Stimulated activated CD4-positive, alpha-beta T cell treated with anti-CD3 and anti-CD28 coated beads, Interleukin-1b, Interleukin-23, amount 100 ng/mL, for 48 hours (primary cell): ENCODE results near the gene COPZ1.
A peak's percentile ranks its signal among the peaks of the same experiment; 100 is the strongest.

ENCODE experiments used
- DNase-seq: peaks from one replicate; pipeline ENCODE4 v3.0.0-alpha.2; 2020

Gene COPZ1

DNA sequence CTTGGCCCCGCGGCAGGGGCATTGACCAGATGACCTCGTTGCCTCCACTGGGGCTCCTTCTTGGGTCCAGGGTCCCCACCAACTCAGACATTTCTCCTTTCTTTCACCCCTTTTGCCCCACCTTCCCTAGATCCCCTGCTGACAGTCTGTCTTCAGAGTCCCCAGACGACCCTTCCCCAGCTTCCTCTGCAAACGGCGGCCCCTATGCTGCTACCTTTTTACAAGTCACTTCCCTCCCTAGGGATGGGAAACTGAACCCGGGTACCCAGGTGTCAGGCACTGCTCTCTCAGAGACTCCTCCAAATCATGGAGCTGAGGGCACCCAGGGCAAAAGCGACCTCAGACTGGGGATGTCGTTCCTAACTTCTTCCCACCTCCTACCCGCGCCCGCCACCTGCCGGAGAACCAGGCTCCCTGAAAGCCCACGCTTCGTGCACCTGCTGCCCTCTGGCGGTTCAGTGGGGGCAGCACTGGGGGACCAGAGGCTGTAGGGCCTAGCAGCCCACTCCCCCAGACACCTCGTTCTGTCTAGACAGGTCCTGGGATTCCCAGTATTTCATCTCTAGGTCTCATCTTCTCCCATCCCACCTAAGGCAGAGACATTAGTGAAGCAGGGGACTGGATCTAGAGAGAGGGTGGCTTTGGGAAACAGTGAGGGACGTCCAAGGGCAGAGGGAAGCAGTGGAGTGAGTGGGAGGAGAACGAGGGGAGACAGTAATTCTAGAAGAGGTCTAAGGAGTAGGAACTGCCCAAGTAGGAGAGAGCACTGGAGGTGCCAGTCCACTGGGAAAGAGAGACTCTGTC is 54.7 kb downstream of the COPZ1 start:
- peak; percentile 89 for DNase-seq

DNA sequence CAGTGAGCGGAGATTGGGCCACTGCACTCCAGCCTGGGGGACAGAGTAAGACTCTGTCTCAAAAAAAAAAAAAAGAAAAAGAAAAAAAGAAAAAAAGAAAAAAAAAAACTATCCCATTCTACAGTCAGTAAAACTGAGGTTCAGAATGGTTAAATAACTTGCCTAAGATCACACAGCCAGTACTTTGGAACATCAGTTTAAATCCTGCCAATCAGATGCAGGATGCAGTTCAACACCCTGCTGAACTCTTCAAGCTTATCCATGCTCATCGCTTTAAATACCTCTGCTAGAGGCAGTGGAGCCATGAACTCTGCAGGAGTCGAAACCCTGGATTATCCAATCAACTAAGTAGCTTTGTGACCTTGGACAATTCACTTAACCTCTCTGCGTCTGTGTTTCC is 56.2 kb downstream of the COPZ1 start:
- no peak for DNase-seq

DNA sequence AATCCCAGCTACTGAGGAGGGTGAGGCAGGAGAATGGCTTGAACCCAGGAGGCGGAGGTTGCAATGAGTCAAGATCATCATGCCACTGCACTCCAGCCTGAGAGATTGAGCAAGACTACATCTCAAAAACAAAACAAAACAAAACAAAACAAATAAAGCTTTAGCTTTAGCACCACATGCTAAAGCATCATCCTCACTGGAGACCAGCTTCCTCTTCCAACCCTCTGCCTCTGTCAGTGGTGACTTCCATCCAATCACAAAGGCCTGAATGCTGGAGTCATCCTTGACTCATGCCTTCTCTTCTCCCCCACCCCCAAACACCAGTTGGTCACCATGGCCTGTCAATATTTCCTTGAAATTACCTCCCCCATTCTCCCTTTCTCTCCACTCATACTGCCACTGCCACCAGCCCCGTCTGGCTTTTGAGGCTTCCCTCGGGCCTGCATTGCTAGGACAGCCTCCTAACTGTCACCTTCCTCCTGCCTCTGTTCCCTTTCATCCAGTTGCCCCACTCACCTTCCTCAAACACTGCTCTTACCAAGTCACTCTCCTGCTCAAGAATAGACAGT is 58.2 kb downstream of the COPZ1 start:
- peak; percentile 68 for DNase-seq

DNA sequence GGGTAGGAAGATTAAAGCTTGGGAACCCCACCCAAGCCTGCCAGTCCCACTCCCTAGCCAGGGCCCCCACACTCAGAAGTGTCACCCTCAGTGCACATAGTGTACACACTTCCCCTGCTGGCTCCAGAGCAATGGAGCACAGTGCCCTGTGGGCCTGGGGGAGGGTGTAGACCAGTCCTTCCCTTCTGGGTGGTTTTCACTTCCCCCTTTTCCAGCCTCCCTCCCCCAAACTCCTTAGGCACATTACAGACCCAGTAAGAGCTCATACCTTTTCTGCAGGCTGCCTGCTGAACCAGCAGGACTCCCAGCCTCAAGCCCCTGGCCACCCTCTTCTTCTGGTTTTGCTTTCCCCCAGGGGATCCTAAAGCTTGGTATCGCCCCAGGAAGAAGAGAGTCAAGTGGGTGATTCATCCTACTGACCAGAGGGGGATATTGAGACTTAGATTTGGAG is 59.7 kb downstream of the COPZ1 start, which contains the start of gene ZNF385A:
ZNF385A (minus strand) TSS at position 143 of the 451 bp plus-strand sequence. CDS start 219 bp downstream, outside the sequence.
- DNase-seq: no peak

DNA sequence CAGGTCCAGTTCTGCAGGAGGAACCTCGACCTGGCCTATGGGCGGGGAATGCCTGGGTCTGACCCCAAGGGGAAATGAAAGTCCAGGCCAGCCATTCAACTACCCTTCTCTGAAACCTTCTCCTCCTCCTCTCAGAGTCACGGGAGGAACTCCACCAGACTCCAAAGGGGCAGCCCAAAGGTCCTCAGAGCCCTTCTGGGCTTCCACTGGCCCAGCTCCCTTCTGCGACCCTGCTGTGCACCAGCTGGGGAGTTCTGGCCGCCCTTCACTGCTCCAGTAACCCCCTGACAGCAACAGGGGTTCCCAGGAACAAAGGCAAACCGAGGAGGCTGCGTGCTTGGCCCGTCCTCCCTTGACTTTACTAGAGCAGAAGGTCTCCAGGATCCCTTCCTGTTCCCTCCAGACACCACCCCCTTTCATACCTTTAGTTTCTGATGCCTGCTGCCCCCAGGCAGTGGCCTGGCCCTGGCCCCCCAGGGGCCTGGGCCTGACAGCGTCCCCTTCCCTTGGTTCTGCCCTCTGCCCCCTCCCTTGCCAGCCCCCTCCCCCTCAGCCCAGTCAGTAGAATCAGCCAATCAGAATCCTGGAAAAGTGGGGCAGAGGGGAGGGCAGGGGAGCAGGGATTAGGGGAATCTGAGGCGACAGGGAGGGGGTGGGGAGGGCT is 60.5 kb downstream of the COPZ1 start:
- no peak for DNase-seq

DNA sequence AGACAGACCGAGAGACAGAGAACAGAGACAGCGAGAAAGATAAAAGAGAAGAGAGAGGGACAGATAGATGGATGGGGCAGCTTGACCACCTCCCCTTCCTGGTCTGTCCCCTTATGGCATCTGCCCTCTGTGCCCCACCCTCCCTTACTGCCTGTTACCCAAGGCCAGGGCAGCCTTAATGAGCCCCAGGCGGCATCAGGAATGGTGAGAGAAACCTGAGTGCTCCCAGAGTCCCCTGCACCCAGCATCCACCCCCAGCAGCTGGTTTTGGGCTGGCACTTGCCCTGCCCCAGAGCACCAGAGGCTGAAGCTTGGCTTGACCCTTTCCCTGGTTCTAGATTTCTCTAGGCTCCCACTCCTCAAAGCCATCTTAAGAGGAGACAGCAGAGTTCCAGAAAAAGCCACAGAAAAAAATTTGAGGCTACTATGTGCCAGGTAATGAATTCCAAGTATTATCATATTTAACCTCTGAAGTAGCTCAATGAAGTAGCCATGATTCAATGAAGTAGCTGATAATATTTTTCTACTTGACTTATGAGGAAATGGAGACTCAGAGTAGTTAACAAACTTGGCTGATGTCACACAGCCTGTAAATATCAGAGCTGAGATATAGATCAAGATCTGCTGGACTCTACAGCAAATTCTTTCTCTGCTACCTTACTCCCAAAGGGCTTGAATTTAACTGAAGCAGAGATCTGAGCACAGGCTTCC is 61.6 kb downstream of the COPZ1 start:
- DNase-seq: no peak

DNA sequence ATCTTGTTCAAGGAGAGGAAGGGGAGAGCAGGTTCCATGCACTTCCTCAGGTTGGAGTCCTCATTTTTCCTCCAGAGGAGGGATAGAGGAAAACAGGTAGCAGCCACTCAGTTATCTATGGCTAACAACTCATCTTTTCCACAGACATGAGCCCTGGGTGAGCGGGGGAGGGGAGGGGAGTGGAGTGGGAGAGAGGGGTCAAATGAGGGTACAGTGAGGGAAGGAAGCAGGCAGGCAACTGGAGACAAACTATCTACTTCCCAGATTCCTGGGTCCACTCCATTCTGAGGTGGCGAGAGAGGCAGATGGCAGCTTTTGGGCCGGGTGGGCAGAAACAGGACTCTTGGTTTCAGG is 62.2 kb downstream of the COPZ1 start:
- no peak for DNase-seq

DNA sequence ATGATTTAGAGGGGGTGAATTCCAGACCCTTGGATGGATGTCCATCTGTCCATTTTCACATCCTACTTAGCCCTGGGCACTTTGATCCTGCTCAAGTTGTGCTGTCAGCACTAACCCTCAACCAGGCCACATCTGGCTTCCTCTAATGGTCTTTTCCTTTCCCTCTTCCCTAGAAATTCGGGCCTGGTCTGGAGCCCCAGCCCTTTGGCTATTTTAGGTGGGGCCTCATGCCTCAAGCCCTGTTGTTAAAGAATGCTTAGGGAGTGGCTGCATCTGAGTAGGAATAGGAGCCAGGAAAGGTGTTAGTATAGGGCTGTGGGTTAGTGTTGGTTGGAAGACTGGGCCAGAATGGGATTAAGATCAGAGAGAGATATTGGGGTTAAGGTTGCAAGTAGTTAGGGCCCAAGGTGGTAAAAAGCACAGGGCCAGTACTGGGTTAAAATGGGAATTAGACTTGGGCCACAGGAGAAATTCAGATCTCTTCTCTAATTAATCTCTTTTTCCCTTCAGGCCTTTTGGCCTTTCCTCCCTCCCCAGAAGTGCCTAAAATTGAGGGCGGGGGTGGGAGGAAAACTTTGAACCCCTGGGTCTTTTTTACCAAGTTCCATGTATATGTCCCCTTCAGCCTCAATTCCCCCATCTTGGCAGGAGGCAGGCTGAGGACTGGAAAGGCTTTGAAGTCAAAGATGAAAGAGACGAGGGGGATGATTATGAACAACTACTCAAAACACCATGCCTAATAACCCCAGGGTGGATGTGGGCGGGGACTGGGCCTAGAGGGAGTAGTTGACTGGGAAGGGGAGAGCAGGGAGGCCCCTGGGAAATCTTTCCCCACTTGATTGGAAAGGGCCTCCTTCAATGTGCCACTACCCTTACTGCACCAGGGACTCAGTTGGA is 63.6 kb downstream of the COPZ1 start:
- no peak for DNase-seq

DNA sequence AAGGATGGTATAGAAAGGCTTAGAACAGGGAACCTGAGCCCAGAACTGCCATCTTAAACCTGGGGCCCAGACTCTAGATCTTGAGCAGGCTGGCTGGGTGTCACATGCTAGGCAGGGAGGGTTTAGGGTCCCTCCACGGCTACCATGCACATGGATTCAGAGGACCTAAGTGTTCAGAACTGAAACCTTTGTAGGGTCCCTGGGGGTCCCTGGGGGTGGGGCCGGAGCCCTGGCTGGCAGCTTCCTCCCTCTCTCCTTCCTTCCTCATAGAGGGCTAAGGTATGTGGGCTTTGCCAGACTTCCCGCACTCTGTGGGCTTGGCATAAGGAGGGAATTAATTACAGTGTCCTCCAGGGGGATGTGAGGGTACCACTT is 64.2 kb downstream of the COPZ1 start:
- no peak for DNase-seq

DNA sequence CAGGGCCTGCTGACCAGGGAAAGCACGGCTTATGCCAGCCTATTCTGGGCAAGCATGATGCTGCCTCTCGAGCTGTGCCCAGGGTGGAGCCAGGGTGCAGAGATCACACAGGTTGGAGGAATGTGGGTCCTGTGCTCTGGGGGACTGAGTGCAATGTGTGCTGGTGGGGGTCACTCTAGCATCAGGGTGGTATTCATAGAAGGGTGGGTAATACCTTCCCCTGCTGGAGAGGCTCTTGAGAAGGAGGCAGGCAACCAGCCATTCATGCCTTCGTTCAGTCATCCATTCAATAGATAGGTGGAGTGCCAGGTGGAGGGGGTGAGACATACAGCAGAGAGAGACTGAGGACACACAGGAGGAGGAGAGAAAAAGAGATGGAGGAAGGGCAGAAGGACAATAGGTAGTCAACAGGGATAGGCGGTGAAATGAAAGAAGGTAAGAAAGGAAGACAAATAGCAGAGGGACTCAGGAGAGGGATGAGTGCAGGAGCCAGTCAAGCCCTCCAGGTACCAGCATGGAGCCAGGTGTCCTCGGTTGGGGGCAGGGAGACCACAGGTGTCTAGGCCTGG is 64.8 kb downstream of the COPZ1 start:
- DNase-seq: no peak

DNA sequence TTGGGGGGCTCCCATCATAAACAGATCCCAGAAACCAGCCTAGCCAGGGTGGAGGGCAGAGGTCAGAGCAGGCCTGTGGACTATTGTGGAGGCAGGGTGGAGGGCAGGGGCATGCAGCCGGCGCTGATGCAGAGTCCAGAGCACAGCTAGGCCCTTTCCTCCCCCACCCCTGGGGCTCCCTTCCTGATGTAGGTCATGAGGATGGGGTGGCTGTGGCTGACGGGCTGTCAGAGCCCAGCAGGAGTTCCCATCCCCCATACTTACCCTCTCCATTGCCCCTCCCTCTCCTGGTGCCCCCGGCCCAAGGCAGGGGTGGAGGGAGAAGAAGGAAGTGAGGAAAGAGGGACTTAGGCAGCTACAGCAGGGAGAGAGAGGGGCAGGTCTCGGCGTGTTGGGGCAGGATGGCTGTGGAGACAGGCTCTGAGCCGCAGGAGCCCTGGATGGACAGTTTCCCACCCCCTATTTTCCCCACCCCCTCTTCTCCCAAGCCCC is 65.3 kb downstream of the COPZ1 start:
- DNase-seq: no peak

DNA sequence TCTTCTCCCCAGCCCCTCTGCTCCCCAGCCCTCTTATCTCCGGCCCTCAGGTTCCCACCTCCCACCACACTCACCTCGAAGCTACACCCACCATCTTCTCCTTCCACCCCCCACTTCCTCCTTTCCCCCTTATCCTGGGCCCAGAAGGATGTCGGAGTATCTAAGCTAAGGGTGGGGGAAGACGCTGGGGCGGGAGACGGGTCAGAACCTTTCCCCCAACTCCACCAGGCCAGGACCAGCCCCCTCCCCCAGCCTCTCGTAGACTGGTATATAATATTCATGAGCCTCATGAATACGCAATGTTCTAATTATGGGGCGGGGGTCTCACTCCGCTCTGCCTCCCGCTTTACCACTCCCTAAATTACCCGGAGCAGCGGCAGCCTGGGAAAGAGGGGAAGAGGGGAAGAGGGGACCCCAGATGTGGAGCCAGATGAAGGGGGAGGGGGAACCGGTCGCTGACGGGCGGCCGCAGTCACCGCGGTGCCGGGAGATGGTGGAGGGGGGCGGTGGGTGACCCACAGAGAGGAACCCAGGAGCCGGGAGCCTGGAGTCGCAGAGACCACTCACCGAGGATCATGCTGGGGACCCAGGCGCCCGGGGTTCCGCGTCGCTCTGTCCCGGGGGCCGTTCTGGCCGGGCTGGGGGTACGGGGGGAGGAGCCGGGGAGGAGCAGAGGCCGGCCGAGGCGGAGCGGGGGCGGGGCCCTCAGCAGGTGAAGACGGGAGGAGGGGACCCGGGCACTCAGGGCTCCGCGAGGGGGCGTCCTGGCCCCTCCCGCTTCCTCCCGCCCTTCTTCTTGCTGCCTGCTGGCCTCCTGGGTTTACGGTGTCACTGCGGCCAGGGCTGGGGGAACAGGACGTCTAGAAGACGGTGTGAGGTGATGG is 66.0 kb downstream of the COPZ1 start:
- DNase-seq: peak; percentile 55

DNA sequence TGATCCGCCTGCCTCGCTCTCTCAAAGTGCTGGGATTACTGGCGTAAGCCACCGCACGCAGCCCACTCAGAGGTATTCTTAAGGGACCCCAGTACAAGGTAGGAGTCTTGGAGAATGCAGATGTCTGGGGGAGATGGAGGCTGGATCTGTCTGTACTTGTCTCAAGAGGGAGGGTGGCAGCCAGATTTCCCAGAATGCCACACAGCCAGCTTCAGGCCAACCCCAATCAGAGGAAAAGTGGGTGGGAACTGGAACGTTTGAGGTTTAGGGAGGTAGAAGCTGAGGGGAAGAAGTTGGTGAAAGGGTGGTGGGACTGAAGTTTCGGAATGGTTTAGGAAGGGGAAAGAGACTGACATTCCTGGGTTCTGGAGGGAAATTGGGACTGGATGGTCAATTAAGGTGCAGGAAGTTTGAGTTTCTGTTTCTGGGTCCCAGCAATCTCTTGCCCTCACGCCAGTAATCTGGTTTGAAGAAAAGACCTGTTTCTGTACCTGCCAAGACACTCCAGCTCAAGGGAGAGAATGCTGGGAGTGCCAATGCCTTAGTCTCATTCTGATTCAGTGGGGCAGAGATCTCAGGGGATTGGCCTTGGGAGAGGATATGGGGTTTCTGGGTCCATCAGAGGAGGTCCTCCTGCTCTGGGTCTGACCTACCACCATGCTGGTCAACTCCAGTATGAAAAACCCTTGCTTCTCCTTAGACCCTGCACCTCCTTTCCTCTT is 67.7 kb downstream of the COPZ1 start:
- no peak for DNase-seq

DNA sequence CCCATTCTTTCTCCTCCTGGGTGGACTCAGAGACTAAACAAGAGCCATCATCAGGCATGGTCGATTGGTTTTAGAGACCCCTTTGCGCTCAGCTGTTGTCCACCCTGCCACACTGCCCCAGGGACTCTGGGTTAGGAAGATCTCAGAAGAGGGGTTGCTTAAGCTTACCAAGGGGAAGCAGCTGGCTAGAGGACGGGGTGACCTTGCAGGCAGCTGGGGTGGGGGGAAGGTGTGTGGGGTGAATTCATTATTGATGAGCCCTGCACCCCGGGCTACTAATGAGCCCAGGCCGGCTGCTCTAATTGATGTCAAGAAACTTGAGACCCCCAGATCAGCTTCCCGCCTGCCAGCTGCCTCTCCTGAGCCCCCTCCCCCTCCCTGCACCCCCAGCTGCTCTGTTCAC is 68.3 kb downstream of the COPZ1 start:
- DNase-seq: no peak

DNA sequence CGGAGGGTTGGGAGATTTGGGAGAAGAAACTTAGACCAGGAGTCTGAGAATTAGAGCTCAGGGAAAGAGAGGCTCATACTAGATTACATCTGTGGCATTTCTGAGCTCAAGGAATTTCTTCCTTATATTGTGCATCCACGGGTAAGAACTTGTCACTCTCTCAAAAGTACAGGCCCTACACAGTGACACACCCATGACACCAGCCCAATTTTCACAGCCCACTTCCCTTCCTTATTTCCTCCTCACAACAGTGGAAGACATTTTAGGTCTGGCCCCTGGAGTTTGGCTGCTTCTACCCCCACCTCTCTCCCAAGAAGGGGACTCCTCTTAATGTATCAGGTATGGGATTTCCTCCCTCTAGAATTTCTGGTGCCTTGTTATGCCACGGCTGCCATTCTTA is 68.8 kb downstream of the COPZ1 start:
- DNase-seq: no peak

DNA sequence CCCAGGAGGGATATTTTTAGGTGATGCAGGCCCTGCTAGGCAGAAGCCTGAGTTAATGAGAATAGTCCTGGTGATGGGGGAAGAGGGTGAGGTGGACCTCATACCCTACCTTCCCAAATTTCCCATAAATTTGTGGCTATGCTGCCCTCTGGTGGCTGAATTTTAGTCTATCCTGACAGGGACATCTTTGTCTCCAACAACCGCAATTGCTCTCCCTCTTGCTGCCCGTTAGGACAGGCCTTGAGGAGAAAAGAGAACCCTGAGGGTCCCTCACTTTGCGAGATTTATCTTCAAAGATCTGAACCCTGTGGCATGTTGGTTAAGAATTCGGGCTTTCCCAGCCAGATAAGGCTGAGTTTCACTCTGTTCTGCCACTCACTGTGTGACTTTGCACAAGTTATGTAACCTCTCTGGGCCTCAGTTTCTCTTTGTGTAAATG is 69.4 kb downstream of the COPZ1 start:
- peak; percentile 36 for DNase-seq

DNA sequence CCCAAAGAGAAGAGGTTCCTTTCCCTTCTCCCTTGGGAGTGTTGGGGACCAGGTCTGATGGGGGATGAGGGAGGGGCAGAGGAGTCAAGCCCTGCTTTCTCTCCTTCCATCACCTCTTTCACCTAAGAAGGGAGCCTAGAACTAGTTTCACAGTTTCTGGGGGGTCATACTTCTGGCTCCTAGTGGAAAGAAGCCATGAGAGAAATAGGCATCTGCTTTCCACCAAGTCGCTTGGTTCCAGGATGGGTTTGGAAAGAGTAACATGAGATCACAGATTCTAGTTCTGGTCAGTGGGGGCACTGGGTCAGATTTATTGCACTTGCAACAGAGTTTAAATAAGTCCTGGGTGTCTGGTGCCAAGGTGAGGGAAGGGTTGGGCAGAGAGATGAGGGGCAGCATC is 70.1 kb downstream of the COPZ1 start:
- no peak for DNase-seq

DNA sequence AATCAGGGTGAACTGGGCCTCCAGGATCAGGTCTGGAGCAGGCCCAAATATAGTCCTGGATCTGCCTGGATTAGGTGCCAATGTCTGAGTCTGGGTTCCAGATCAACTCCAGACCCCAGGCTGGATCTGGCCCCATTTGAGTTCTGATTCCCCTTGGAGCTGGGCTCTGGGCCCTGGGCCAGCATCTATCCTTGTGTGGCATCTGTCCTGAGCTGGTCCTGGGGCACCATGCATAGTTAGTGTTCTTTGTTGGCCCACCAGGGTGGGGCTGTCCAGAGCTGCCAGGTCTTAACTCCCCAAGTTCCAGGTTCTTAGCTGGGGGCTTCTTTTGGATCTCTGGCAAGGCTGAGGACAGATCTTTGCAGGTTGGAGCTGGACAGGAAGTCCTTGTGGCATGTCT is 70.6 kb downstream of the COPZ1 start:
- DNase-seq: no peak

DNA sequence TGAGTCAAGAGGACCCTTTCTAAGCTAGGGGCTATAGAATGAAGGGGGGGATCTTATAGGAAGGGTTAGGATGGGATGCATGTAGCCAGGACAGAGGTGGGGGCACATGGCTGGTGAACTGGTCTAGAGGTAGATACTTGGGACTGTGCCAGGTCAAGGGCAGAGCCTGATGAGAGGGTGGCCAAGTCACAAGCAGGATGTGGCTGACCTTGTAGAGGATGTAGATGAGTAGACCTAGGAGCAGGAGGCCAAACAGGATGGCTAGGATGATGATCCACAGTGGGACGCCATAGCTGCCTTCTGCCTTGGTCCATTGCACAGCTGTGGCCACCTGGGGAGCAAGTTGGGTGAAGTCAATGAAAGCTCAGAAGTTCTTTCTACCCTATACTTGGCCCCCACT is 72.2 kb downstream of the COPZ1 start:
- DNase-seq: no peak

DNA sequence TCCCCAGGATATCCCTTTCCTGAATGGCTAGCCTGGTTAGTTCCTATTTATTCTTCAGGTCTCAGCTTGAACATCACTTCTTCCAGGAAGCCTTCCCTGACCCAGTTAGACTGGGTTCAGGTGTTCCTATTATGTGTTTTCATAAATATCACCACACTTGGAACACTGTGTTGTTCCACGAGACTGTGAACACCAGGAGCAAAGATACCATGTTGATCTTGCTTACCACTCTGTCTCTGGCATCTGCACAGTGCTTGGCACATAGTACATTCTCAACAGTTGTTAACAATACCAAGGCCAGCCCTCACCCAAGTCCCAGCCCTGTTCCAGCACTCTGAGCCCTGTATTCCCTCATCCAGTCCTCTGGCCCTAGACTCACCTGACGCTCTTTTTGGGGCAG is 73.3 kb downstream of the COPZ1 start:
- no peak for DNase-seq
